ENCODE results near the gene NUTM2G.
"Not testable (repeated sequence)": the region's sequence is repeated elsewhere in the genome, so short reads cannot be mapped to it uniquely, and the experiment has no call there.

The NUTM2G gene

GRCh38 chr9:96928543-96928942 is at the start of gene NUTM2G:
NUTM2G (plus strand) TSS chr9:96928843; CDS start chr9:96929025, 182 bp downstream.
- DNase-seq (ENCODE audit: extremely low spot score); POLR2A ChIA-PET; CTCF ChIA-PET: not testable (repeated sequence)

GRCh38 chr9:96883922-96884321 is 44.7 kb upstream of the NUTM2G start:
- no peak for DNase-seq (ENCODE audit: extremely low spot score)
- CTCF ChIA-PET, result no interaction called here
- TF ChIP-seq HDGF (IDR thresholded peaks at IDR 0.05; ENCODE audit: borderline replicate concordance) (no peak), TARDBP (IDR thresholded peaks at IDR 0.05) (no peak), L3MBTL2 (conservative IDR thresholded peaks at IDR 0.05) (no peak), ZNF384 (IDR thresholded peaks at IDR 0.05) (no peak), FOXM1 (IDR thresholded peaks at IDR 0.05; ENCODE audit: borderline replicate concordance) (no peak), FOXK2 (IDR thresholded peaks at IDR 0.05) (no peak), FOXA1 (IDR thresholded peaks at IDR 0.05) (no peak), NFRKB (IDR thresholded peaks at IDR 0.05) (no peak), SUZ12 (IDR thresholded peaks at IDR 0.05) (no peak), SP1 (IDR thresholded peaks at IDR 0.05) (no peak), ELF4 (IDR thresholded peaks at IDR 0.05) (no peak)
- POLR2A ChIA-PET, result interaction anchor here (0.7 to 1.2 kb wide), 2 partner anchors 8 to 11 kb away, joined by 3 to 5 read pairs; no protein-coding TSS in a partner anchor

DNA sequence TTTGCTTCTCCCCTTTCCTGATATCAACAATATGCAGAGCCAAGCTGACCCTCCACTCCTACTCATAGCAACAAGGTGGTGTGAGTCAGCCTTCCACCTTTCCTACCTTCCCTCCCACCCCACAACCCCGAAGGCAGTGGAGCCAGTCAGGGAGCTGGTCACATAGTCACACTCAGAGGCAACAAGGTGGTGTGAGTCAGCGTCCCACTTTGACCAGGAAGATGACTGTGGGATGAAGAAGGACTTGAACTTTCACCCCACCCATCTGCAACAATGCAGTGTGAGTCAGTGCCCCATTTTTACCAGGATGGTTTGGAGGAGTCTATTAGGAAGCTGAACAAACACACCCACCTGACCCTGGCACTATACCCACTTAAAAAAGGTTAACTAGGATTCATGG is 44.2 kb upstream of the NUTM2G start:
- POLR2A ChIA-PET, result interaction anchor here (0.7 to 1.2 kb wide), 2 partner anchors 9 to 10 kb away, joined by 3 to 5 read pairs; no protein-coding TSS in a partner anchor
- DNase-seq (ENCODE audit: extremely low spot score), result no peak
- TF ChIP-seq LEF1 (IDR thresholded peaks at IDR 0.05; ENCODE audit: borderline replicate concordance) (no peak), FOXK2 (IDR thresholded peaks at IDR 0.05) (no peak), NFRKB (IDR thresholded peaks at IDR 0.05) (no peak)
- CTCF ChIA-PET, result no interaction called here

DNA sequence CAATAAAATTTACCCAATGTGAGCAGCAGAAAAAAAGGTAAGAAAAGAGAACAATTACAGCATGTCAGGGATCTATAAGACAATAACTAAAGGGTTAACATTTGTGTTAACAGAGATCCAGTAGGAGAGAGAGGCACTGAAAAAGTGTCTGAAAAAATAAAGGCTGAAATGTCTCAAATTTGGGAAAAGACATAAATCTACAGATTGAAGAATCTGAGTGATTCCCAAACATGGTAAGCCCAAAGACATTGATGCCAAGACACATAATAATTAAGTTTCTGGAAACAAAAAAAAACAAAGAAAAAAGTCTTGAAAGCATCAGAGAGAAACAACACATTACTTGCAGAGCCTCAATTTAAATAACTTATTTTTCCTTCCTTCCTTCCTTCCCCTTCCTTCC is 43.2 kb upstream of the NUTM2G start:
- ChIA-PET POLR2A (no interaction called here), CTCF (interaction anchor here (0.6 kb wide), 1 partner anchor 31 kb away, joined by 4 read pairs; the partner anchor contains the start of gene ZNF782)
- TF ChIP-seq LEF1 (IDR thresholded peaks at IDR 0.05; ENCODE audit: borderline replicate concordance) (no peak), BHLHE40 (IDR thresholded peaks at IDR 0.05; ENCODE audit: borderline replicate concordance) (no peak), ELF4 (IDR thresholded peaks at IDR 0.05) (no peak), FOXK2 (IDR thresholded peaks at IDR 0.05) (no peak)
- DNase-seq (ENCODE audit: extremely low spot score), result no peak

GRCh38 chr9:96888591-96888990 is 40.1 kb upstream of the NUTM2G start:
- POLR2A ChIA-PET, result no interaction called here
- CTCF ChIA-PET, result no interaction called here
- DNase-seq (ENCODE audit: extremely low spot score), result no peak
- TF ChIP-seq SUZ12 (IDR thresholded peaks at IDR 0.05), result no peak
- TF ChIP-seq FOXM1 (IDR thresholded peaks at IDR 0.05; ENCODE audit: borderline replicate concordance), result no peak
- no peak for TF ChIP-seq NFRKB (IDR thresholded peaks at IDR 0.05)
- TF ChIP-seq ELF4 (IDR thresholded peaks at IDR 0.05), result no peak

DNA sequence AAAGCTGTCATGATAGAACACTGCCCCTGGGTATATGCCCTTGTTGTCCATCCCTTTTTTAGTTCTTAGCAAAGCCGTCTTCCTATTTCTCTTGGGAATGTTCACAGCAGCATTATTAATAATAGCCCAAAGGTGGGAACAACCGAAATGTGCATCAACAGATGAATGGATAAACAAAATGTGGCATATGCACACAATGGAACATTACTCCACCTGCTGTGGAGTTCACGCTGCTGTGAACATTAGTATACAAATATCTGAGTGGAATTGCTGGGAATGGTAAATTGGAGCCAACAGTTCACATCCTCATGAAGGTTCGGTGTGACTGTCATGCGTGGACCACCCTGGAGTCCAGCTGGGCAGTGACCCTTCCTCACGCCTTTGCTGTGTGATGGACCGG is 36.5 kb upstream of the NUTM2G start:
- DNase-seq (ENCODE audit: extremely low spot score), result no peak
- POLR2A ChIA-PET, result no interaction called here
- TF ChIP-seq FOXM1 (IDR thresholded peaks at IDR 0.05; ENCODE audit: borderline replicate concordance) (no peak), ZNF384 (IDR thresholded peaks at IDR 0.05) (no peak), FOXA1 (IDR thresholded peaks at IDR 0.05) (no peak), BHLHE40 (IDR thresholded peaks at IDR 0.05; ENCODE audit: borderline replicate concordance) (no peak), HDGF (IDR thresholded peaks at IDR 0.05; ENCODE audit: borderline replicate concordance) (no peak), FOXK2 (IDR thresholded peaks at IDR 0.05) (no peak), TARDBP (IDR thresholded peaks at IDR 0.05) (no peak), CTBP1 (IDR thresholded peaks at IDR 0.05; ENCODE audit: borderline replicate concordance) (no peak), ARNT (IDR thresholded peaks at IDR 0.05) (no peak)
- CTCF ChIA-PET, result no interaction called here

DNA sequence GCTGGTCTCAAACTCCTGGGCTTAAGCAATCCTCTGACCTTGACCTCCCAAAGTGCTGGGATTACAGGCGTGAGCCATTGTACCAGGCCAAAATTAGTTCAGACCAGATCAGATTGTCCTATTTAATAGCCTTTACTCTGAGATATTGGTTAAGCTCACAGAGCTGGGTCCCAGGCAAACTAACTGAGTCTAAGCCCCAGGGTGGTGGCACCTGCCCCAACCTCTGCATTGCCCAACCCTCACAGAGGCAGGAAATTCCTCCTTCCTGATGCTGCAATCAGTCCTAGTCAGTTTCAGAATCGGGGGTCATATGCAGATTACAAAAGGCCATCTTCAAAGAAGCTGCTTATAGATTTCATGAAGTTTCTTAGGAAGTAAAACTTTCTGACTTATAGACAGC is 28.6 kb upstream of the NUTM2G start:
- POLR2A ChIA-PET; DNase-seq (ENCODE audit: extremely low spot score); CTCF ChIA-PET: not testable (repeated sequence)

GRCh38 chr9:96904947-96905722 is 23.5 kb upstream of the NUTM2G start:
- POLR2A ChIA-PET; DNase-seq (ENCODE audit: extremely low spot score); CTCF ChIA-PET: not testable (repeated sequence)

DNA sequence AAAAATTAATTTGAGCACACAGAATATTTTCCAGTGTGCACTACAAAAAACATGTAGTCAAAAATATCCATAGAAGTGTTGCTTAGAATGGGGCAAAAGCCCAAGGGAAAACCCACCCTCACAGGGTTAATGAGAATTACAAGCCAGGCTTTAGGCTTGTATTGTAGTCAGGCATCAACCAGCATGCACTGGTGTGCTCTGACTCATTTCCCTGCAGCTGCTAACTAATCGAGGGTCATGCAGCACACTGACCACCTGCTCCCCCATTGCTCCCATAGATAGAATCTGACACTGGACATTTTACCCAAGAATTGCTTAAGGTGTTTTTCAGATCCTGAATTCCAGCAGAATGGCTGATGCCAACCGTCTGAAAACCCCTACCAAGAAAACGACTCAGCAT is 20.2 kb upstream of the NUTM2G start:
- DNase-seq (ENCODE audit: extremely low spot score); POLR2A ChIA-PET; CTCF ChIA-PET: not testable (repeated sequence)

- CTCF ChIA-PET; DNase-seq (ENCODE audit: extremely low spot score); POLR2A ChIA-PET: not testable (repeated sequence)
Measured at GRCh38 chr9:96915539-96915938, 13.1 kb upstream of the NUTM2G start.

DNA sequence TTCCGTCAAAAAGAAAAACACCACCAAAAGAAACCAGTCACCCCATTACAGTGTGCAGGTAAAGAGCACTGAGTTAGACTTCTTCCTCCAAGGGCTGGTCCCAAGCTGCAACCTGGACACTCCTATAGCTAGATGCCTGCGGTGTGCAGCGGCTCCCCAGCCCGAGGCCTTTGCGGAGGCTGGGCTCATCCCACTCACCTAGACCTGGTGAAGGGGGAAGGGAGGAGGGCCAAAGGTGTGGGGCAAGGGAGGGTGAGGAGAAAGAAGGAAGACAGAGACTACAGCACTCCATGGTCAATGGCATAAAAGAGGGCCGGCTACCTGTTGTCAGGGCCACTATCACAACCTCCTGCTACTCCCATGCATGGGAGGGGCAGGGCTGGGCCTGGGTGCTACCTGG is 12.1 kb upstream of the NUTM2G start:
- POLR2A ChIA-PET; DNase-seq (ENCODE audit: extremely low spot score); CTCF ChIA-PET: not testable (repeated sequence)

- CTCF ChIA-PET; POLR2A ChIA-PET; DNase-seq (ENCODE audit: extremely low spot score): not testable (repeated sequence)
Measured at GRCh38 chr9:96918550-96918949, 10.1 kb upstream of the NUTM2G start.

- POLR2A ChIA-PET; CTCF ChIA-PET; DNase-seq (ENCODE audit: extremely low spot score): not testable (repeated sequence)
Measured at GRCh38 chr9:96920803-96921202, 7.8 kb upstream of the NUTM2G start.

DNA sequence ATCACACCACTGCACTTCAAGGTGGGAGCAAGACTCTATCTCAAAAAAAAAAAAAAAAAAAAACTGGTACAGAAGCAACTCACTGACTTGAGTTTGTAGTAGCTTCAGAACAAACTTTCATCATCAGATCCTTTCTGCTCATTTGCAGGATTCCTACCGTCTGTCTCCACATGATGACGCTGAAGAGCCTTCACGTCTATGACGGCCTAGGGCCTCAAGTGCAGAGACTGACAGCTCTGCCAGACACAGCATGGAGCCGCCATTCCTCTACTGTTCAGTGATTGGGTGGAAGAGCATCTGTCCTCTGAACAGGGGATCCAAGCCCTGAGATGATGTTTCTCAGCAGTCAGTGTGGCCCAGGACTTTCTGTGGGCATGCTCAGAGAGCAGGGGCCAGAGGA is 3.1 kb upstream of the NUTM2G start:
- DNase-seq (ENCODE audit: extremely low spot score); POLR2A ChIA-PET; CTCF ChIA-PET: not testable (repeated sequence)

DNA sequence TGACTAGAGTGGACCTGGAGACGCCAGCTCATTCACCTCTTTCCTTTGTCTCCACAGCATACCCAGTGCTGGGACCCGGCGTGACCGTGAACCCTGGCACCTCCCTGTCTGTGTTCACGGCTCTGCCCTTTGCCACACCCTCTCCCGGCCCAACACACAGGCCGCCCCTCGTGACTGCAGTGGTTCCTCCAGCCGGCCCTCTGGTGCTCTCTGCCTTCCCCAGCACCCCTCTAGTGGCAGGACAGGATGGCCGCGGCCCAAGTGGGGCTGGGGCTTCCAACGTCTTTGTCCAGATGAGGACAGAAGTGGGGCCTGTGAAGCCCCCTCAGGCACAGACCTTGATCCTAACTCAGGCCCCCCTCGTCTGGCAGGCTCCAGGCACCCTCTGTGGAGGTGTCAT is 3.0 kb downstream of the NUTM2G start:
- DNase-seq (ENCODE audit: extremely low spot score); POLR2A ChIA-PET; CTCF ChIA-PET: not testable (repeated sequence)
